ENCODE measurements around the gene COG1. TPM values are rescaled to one million over a fixed set of nuclear protein-coding genes. Genes with fewer than 3 reads are reported as not detected.
A peak's percentile ranks its signal among the peaks of the same experiment; 100 is the strongest.

The COG1 gene
- total RNA-seq, 1 experiment from 2014 or later: 26.5 TPM

- 0 out of 7 replicates have a peak overlapping the region, but pooled peaks of 1 of the 3 experiments have one; percentile 22 for H3K27ac Mint-ChIP-seq
- Histone ChIP-seq H3K79me1 (ENCODE audit: insufficient read depth, low read depth, low read length, poor library complexity, severe bottlenecking) (no peaks in the 10 kb centered on the region), H4K8ac (replicated peaks; ENCODE audit: insufficient read length, low read depth, low read length) (no peak overlapping the region), H2AFZ (ENCODE audit: low read length) (no peak overlapping the region), H2BK20ac (ENCODE audit: low read depth, low read length, poor library complexity, severe bottlenecking) (no peak overlapping the region), H4K5ac (ENCODE audit: insufficient read length, low read depth, low read length) (no peak overlapping the region), H2BK120ac (ENCODE audit: low read depth, low read length, poor library complexity, severe bottlenecking) (no peak overlapping the region), H3K14ac (ENCODE audit: insufficient read depth, low read length) (no peak overlapping the region), H3K27ac (ENCODE audit: insufficient read length, low read depth, low read length) (no peak overlapping the region), H3K4me1 (ENCODE audit: insufficient read depth, low read length) (peaks cover 2% of the 10 kb centered on the region; the same call in 1 of the 2 replicates), H2BK15ac (ENCODE audit: low read depth, low read length) (no peak overlapping the region), H3K56ac (ENCODE audit: insufficient read length, low read depth, low read length) (no peak overlapping the region), H3T11ph (ENCODE audit: low read length) (no peak overlapping the region), H3K4ac (ENCODE audit: low read depth, low read length) (no peak overlapping the region), H3K23ac (ENCODE audit: insufficient read length, low read depth, low read length) (no peak overlapping the region), H3K27me3 (ENCODE audit: insufficient read depth, low read length) (no peaks in the 10 kb centered on the region), H2BK12ac (ENCODE audit: insufficient read length, low read depth, low read length) (no peak overlapping the region), H4K20me1 (ENCODE audit: control insufficient read depth, insufficient read depth, insufficient read length) (no peaks in the 10 kb centered on the region), H3K79me2 (ENCODE audit: insufficient read depth, low read length) (no peaks in the 10 kb centered on the region), H3K9me3 (ENCODE audit: control insufficient read depth, low read depth, low read length) (no peaks in the 10 kb centered on the region), H3K4me2 (ENCODE audit: insufficient read depth, insufficient read length, low read length) (no peak overlapping the region), H3K18ac (ENCODE audit: insufficient read length, low read depth, low read length) (no peak overlapping the region), H2BK5ac (ENCODE audit: insufficient read length, low read length) (no peak overlapping the region), H3K23me2 (ENCODE audit: insufficient read length, low read depth, low read length, poor library complexity, severe bottlenecking) (no peaks in the 10 kb centered on the region), H3K9ac (ENCODE audit: extremely low read depth, insufficient read length, low read length) (no peak overlapping the region), H2AK5ac (ENCODE audit: insufficient read length, low read length) (no peak overlapping the region), H4K91ac (ENCODE audit: insufficient read length, low read depth, low read length) (no peak overlapping the region)
- peak overlapping the region in 1 of 2 experiments; percentile 60; a peak in 2 of 5 replicates for H3K4me3 Mint-ChIP-seq
- 0 out of 7 replicates have a peak, but pooled peaks cover 0 to 1% (median 0%) of the 10 kb centered on the region in 3 experiments for H3K36me3 Mint-ChIP-seq (ENCODE audit: insufficient read depth in 1 of 3, low read depth in 3 of 3)
- DNase-seq: peak; percentile 59
- peaks cover 26 to 34% of the 10 kb centered on the region in 2 experiments for H3K4me1 Mint-ChIP-seq
- H3K27me3 Mint-ChIP-seq (ENCODE audit: low read depth): peaks cover 7% of the 10 kb centered on the region
- no peak for TF ChIP-seq CTCF (conservative IDR thresholded peaks at IDR 0.05)
- H3K9me3 Mint-ChIP-seq: no peaks in the 10 kb centered on the region
- no CpG with 5 or more reads among the region's 15 CpGs for WGBS (ENCODE audit: extremely low coverage, insufficient read length, low lambda C conversion rate)
Measured at GRCh38 chr17:73155410-73156165, 37.3 kb upstream of the COG1 start.
